ENCODE data around the gene TRAPPC6A.

TRAPPC6A gene

GRCh38 chr19:45177817-45178261, at the start of gene TRAPPC6A:
Gene TRAPPC6A (minus strand): TSS chr19:45178237. CDS start chr19:45178218, 19 bp downstream.
- DNase-seq (ENCODE audit: low read depth, low spot score), result no peak

- no peak for DNase-seq (ENCODE audit: low read depth, low spot score)
Measured at GRCh38 chr19:45224645-45225044, 46.6 kb upstream of the TRAPPC6A start.

- no peak for DNase-seq (ENCODE audit: low read depth, low spot score)
Measured at GRCh38 chr19:45223879-45224278, 45.8 kb upstream of the TRAPPC6A start.

GRCh38 chr19:45222724-45223123, 44.7 kb upstream of the TRAPPC6A start:
- DNase-seq (ENCODE audit: low read depth, low spot score), result no peak

GRCh38 chr19:45218911-45219743, 41.1 kb upstream of the TRAPPC6A start:
- no peak for DNase-seq (ENCODE audit: low read depth, low spot score)

- no peak for DNase-seq (ENCODE audit: low read depth, low spot score)
Measured at GRCh38 chr19:45218426-45218825, 40.4 kb upstream of the TRAPPC6A start.

GRCh38 chr19:45217957-45218334, 39.9 kb upstream of the TRAPPC6A start:
- DNase-seq (ENCODE audit: low read depth, low spot score), result no peak

- no peak for DNase-seq (ENCODE audit: low read depth, low spot score)
Measured at GRCh38 chr19:45217193-45217956, 39.3 kb upstream of the TRAPPC6A start.

- DNase-seq (ENCODE audit: low read depth, low spot score), result no peak
Measured at GRCh38 chr19:45216667-45217066, 38.6 kb upstream of the TRAPPC6A start.

- no peak for DNase-seq (ENCODE audit: low read depth, low spot score)
Measured at GRCh38 chr19:45215391-45216191, 37.6 kb upstream of the TRAPPC6A start.

GRCh38 chr19:45213031-45213430, 35.0 kb upstream of the TRAPPC6A start:
- no peak for DNase-seq (ENCODE audit: low read depth, low spot score)

GRCh38 chr19:45211751-45212381, 33.8 kb upstream of the TRAPPC6A start:
- DNase-seq (ENCODE audit: low read depth, low spot score), result no peak

- DNase-seq (ENCODE audit: low read depth, low spot score), result no peak
Measured at GRCh38 chr19:45206328-45206727, 28.3 kb upstream of the TRAPPC6A start.

GRCh38 chr19:45205810-45206209, 27.8 kb upstream of the TRAPPC6A start:
- DNase-seq (ENCODE audit: low read depth, low spot score), result no peak

GRCh38 chr19:45202637-45203036, 24.6 kb upstream of the TRAPPC6A start:
- DNase-seq (ENCODE audit: low read depth, low spot score), result no peak

- peak; percentile 18 for DNase-seq (ENCODE audit: low read depth, low spot score)
Measured at GRCh38 chr19:45200568-45200967, 22.5 kb upstream of the TRAPPC6A start.

- no peak for DNase-seq (ENCODE audit: low read depth, low spot score)
Measured at GRCh38 chr19:45195764-45196163, 17.7 kb upstream of the TRAPPC6A start.

- no peak for DNase-seq (ENCODE audit: low read depth, low spot score)
Measured at GRCh38 chr19:45191375-45191774, 13.3 kb upstream of the TRAPPC6A start.

- no peak for DNase-seq (ENCODE audit: low read depth, low spot score)
Measured at GRCh38 chr19:45189971-45190370, 11.9 kb upstream of the TRAPPC6A start.

GRCh38 chr19:45187421-45188100, 9.5 kb upstream of the TRAPPC6A start:
- DNase-seq (ENCODE audit: low read depth, low spot score), result no peak

Measured in brain pericyte (primary cell).